ENCODE results near the gene GFRA3.
"Not testable (repeated sequence)": the region's sequence is repeated elsewhere in the genome, so short reads cannot be mapped to it uniquely, and the experiment has no call there.

GFRA3 gene, protein sequence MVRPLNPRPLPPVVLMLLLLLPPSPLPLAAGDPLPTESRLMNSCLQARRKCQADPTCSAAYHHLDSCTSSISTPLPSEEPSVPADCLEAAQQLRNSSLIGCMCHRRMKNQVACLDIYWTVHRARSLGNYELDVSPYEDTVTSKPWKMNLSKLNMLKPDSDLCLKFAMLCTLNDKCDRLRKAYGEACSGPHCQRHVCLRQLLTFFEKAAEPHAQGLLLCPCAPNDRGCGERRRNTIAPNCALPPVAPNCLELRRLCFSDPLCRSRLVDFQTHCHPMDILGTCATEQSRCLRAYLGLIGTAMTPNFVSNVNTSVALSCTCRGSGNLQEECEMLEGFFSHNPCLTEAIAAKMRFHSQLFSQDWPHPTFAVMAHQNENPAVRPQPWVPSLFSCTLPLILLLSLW
- 0 to 0.11 (median 0) reads per million in 18 experiments for total RNA-seq

GRCh38 chr5:138274189-138274853, at the start of gene GFRA3:
Gene GFRA3, minus strand, starts transcription at chr5:138274621. Its CDS starts 197 bp downstream, at chr5:138274424.
- peak in 1 of 2 donors; percentile 24 for DNase-seq

DNA sequence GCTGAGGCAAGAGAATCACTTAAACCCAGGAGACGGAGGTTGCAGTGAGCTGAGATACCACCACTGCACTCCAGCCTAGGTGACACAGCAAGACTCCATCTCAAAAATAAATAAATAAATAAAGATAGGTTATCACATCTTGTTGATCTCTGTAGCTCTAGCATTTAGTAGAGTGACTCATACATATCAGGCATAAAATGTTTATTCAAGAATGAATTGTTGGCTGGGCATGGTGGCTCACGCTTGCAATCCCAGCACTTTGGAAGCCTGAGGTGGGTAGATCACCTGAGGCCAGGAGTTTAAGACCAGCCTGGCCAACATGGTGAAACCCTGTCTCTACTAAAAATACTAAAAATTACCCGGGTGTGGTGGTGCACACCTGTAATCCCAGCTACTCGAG, 43.8 kb upstream of the GFRA3 start:
- not testable (repeated sequence) for DNase-seq

DNA sequence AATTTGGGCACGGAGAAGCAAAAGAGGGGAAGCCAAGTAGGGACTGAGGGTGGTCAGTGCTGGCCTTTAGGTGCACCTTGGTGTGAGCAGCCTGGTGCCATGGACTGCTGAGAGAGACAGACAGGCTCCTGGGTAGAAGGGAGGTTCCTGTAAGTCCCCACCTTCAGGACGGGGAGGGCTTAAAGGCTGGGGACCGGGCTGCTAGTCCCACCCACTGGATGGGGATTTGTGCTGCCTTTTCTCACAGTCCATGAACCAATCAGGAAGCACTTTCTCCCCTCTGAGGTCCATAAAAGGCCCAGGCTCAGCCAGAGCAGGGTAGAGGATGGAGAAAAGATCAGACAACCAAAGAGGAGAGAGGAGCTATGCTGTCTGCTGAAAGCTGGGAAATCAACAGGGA, 41.9 kb upstream of the GFRA3 start:
- DNase-seq = no peak

GRCh38 chr5:138315751-138316278, 41.4 kb upstream of the GFRA3 start:
- no peak for DNase-seq

DNA sequence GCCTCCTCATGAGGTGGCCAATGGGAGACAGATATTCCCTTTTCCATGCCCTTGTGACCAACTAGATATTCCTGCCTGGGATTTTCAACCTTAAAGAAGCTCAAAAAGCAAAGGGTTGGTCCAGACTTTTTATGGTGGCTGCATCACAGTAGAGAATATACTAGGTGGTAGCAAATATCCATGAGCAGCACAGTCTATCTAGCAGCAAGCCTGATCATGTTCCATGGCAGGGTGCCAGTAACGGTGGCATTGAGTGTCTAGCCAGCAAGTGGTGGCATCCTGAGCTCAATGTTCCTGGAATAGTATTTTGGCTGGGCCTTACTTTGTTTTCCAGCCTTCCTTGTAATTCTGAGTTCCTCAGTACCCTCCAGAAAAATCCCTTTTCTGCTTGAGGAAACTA, 31.4 kb upstream of the GFRA3 start:
- DNase-seq = no peak

DNA sequence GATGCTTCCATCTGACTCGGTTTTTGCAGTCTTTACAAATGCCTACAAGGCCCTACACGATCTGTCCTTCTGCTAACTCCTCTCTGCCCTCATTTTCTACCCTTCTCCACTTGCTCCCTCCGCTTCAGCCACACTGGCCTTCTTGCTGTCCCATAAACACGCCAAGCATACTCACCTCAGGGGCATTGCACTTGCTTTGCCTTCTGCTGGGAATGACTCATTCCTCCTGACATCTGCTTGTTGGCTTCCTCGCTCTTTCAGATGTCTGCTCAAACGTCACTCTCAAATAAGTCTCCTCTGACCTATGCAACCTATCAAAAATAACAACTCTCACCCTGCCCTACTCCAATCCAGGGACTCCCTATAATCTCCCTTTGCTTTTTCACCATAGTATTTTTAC, 29.0 kb upstream of the GFRA3 start:
- DNase-seq = no peak

DNA sequence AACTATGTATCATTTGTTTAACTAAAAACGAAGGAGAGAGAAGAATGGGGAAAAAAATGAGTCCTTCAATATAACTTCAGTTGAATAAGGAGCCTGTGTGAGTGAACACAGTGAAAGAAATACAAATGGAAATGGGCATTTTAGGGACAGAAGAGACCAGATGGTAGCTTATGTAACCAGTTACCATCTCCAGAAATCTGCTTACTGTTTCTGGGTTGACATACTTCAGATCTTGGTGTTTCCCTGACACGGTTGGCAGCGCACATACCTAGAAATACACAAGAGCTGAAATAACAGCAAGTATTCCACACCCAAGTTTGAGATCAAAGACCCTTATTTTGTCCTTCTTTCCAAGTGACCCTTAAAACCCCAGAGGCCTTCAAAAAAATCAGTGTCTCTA, 14.9 kb upstream of the GFRA3 start:
- DNase-seq = no peak

GRCh38 chr5:138287246-138287645, 12.8 kb upstream of the GFRA3 start:
- peak; percentile 25 to 61 for DNase-seq

DNA sequence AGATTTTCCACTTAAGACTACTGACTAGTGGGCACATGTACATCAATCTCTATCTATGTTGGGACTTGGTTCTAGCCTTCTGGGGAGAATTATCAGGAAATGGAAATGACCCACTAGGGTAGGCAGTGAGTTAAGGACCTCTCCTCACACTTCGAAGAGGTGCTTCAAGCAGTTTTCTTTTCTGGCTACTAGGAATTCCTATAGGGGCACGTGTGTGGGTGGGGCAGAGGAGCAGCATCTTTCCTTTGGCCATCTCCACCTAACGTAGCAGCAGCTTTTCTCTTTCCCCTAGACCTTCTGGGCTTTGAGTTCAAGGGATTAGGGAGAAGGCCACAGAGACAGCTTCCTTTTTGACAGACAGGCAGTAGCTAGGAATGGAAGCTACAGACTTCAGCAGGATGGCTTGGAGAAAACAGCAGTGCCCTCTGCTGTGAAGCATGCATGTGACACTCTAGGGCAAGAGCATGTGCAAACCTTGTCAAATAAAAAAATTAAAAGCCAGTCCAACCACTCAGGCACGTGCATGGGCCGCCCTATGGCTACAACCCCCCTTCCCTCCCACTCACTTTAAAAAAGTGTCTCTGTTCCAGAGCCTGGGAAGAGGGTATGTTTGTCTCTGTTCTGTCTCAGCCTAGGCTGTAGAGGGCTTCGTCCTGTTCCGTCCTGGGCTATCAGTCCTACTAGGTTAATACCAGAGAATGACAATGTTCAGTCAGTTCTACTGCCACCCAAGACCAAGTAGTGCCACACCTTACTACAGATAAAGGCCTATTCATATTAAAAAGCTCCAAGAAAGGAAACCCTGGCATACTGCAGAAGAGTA, 8.7 kb upstream of the GFRA3 start:
- peak; percentile 31 to 56 for DNase-seq

- no peak for DNase-seq
Measured at GRCh38 chr5:138280915-138281314, 6.5 kb upstream of the GFRA3 start.

DNA sequence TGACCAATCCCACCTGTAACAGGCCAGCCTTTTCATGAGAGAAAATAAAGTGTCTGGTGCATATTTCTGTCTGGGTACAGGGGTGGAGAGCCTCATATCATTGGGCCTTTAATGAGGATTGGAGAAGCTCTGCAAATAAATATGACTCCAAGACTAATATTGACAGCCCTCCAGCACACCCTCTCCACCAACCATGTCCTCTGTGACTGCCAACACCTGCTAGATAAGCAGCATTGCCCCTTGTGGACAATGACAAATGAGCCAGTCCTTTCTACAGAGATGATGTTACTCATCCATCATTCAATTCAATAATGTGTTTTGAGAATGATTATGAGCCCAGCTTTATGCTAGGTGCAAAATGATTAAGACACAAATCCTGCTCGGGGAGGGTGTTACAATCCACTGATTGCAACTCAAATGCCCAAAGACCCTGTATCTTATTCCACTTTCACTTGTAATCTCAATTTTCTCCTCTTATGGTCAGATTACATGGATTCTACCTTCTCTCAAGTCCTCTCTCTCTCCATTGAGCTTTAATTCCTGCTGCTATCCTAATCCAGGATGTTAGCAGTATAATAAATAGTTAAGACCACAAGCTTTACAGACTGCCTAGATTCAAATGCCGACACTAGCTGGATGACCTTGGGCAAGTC, 2.1 kb upstream of the GFRA3 start:
- no peak for DNase-seq

DNA sequence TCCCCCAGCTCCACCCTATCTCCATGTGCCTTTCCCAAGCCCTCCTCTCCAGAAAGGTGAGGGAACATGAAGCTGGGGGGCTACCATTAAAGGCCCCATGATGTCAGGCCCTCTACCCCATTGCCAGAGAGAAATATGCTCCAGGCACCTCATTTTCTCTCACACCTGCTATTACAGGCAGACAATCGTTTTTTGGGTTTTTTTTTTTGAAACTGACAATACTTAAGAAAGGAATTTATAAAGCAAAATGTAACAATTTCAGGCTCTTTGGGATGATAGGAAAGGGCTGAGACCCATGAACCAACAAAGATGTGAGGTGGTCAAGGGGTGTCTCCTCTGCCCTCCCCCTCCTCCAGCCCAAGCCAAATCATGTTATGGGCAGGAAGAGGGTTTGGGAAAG, 1.5 kb upstream of the GFRA3 start:
- no peak for DNase-seq

DNA sequence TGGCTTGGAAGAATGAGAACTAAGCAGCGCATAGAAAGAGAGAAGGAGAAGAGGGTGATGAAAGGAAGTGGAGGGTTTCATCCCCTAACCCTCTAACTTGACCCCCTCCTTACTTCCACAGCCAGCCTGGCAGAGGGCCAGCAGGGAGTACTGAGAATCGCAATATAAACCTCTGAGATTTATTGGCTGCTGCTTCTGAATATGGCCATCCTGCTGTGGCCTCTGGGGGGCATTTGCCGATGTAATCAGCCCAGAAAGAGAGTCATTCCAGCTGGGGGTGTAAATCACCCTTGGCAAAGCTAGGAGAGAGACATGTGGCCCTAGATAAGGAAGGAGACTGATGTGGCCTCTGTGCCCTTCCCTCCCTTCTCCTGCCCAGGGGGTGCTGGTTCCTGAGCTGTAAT, 960 bp upstream of the GFRA3 start:
- DNase-seq = no peak

DNA sequence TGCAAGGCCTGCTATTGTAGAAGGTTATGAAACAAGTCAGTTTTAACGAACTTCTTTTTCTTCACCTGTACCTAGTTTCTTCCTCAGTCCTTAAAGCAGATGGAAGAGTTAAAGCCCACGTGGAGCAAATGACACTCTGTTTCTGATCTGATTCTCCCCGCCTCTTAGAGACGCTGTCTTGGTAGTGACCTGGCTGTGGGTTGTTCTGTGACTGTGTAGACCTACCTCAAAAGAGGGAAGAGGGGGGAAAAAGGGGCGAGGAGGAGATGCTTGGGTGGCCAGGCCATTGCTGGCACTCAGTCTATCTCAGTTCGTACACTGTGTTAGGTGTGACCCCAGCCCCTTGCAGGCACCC, 610 bp downstream of the GFRA3 start:
- DNase-seq = no peak

DNA sequence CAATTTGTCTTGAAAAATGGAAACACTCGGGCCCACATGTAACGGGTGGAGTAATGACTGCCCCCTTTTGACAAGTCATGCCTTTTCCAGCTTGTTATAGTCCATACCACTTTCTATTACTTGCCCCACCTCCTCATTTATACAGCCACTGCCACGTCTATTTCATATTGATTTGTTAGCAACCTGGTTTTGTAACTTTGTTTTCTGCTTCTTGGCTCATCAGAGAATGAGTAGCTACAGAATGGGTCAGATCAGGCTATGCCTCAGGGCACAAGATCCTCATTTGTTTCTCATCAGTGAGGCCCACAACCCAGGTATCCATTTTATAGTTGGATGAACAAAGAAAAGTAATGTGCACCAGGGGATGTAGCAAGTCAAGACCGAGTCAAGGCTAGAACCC, 1.7 kb downstream of the GFRA3 start:
- no peak for DNase-seq

- no peak for DNase-seq
Measured at GRCh38 chr5:138271281-138271680, 3.1 kb downstream of the GFRA3 start.

DNA sequence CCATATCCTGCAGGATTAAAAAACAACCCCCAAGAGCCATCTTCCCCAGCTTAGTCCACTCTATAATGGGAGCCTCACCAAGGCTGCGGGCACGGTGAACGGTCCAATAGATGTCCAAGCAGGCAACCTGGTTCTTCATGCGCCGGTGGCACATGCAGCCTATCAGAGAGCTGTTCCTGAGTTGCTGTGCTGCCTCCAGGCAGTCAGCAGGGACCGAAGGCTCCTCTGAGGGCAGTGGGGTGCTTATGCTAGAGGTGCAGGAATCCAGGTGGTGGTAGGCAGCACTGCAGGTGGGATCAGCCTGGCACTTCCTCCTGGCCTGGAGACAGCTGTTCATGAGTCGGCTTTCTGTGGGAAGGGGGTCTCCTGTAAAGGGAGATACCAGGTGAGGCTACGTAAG, 10.2 kb downstream of the GFRA3 start:
- DNase-seq = no peak

GRCh38 chr5:138263581-138263980, 10.8 kb downstream of the GFRA3 start:
- no peak for DNase-seq

GRCh38 chr5:138258704-138259292, 15.6 kb downstream of the GFRA3 start:
- DNase-seq = no peak

- DNase-seq = no peak
Measured at GRCh38 chr5:138257583-138257982, 16.8 kb downstream of the GFRA3 start.

DNA sequence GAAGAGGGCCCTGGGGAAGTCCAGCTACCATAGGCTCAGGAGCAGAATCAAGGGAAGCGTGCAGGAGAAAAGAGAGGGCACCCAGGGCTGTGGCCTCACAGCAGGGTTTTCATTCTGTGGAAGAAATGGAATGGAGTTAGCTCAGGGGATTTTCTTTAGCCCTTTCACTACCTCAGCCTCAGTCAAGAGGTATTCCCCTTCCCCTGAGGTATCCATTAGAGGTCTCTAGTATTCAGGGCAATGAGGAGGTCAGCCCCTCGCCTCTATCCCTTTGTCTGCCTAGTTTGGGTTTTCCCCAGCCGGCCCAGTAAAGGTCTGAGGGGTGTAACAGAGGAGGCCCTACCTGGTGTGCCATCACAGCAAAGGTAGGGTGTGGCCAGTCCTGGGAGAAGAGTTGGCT, 21.5 kb downstream of the GFRA3 start:
- DNase-seq = no peak

- not testable (repeated sequence) for DNase-seq
Measured at GRCh38 chr5:138247800-138248199, 26.6 kb downstream of the GFRA3 start.
